Hematopoietic multipotent progenitor cell treated with erythropoietin and hydrocortisone succinate and interleukin-3 and kit ligand, for 17 days (in vitro differentiated cells): Measurements from ENCODE around the gene ITGA6.

Experiments
- DNase-seq: peaks from one replicate; pipeline ENCODE4 v3.0.0-alpha.2; 2015; ENCODE audit warnings: low spot score

The ITGA6 gene

GRCh38 chr2:172427256-172427989 lies at the start of gene ITGA6:
TSS of gene ITGA6 (plus strand) at chr2:172427586.
- no peak for DNase-seq

GRCh38 chr2:172380436-172381274 lies 46.7 kb upstream of the ITGA6 start:
- no peak for DNase-seq

- no peak for DNase-seq
Measured at GRCh38 chr2:172381275-172382027, 45.9 kb upstream of the ITGA6 start.

- DNase-seq: no peak
Measured at GRCh38 chr2:172387361-172387760, 40.0 kb upstream of the ITGA6 start.

- DNase-seq: no peak
Measured at GRCh38 chr2:172389685-172390339, 37.6 kb upstream of the ITGA6 start.

- DNase-seq: no peak
Measured at GRCh38 chr2:172394002-172394401, 33.4 kb upstream of the ITGA6 start.

- DNase-seq: no peak
Measured at GRCh38 chr2:172395503-172395902, 31.9 kb upstream of the ITGA6 start.

GRCh38 chr2:172397148-172397834 lies 30.1 kb upstream of the ITGA6 start:
- no peak for DNase-seq

GRCh38 chr2:172398440-172398839 lies 28.9 kb upstream of the ITGA6 start:
- DNase-seq: no peak

- no peak for DNase-seq
Measured at GRCh38 chr2:172399765-172400164, 27.6 kb upstream of the ITGA6 start.

- no peak for DNase-seq
Measured at GRCh38 chr2:172402198-172402597, 25.2 kb upstream of the ITGA6 start.

- DNase-seq: no peak
Measured at GRCh38 chr2:172403402-172403801, 24.0 kb upstream of the ITGA6 start.

- DNase-seq: no peak
Measured at GRCh38 chr2:172403881-172404468, 23.4 kb upstream of the ITGA6 start.

GRCh38 chr2:172404824-172405223 lies 22.6 kb upstream of the ITGA6 start:
- DNase-seq: no peak

- no peak for DNase-seq
Measured at GRCh38 chr2:172405673-172406072, 21.7 kb upstream of the ITGA6 start.

GRCh38 chr2:172408143-172408766 lies 19.1 kb upstream of the ITGA6 start:
- no peak for DNase-seq

- DNase-seq: no peak
Measured at GRCh38 chr2:172409042-172409441, 18.3 kb upstream of the ITGA6 start.

- DNase-seq: no peak
Measured at GRCh38 chr2:172412984-172413492, 14.3 kb upstream of the ITGA6 start.

- no peak for DNase-seq
Measured at GRCh38 chr2:172415157-172415864, 12.1 kb upstream of the ITGA6 start.

- no peak for DNase-seq
Measured at GRCh38 chr2:172415865-172416183, 11.6 kb upstream of the ITGA6 start.
